ENCODE results near the gene SYT8. TPM values are rescaled to one million over a fixed set of nuclear protein-coding genes. Genes with fewer than 3 reads are reported as not detected.
"Not testable (repeated sequence)": the region's sequence is repeated elsewhere in the genome, so short reads cannot be mapped to it uniquely, and the experiment has no call there.

SYT8 gene
- total RNA-seq, 1 donor from 2014 or later, result 1.2 TPM

GRCh38 chr11:1792461-1792860, 42.3 kb upstream of the SYT8 start:
- Histone ChIP-seq H3K36me3 (no peaks in the 10 kb centered on the region), H3K4me1 (peaks cover 3% of the 10 kb centered on the region), H3K27me3 (no peaks in the 10 kb centered on the region), H3K9me3 (no peaks in the 10 kb centered on the region), H3K4me3 (no peak overlapping the region), H3K27ac (no peak overlapping the region)
- intact Hi-C loops (cut with DNase I), result no loop called here
- TF ChIP-seq CTCF (IDR thresholded peaks at IDR 0.05) (no peak), POLR2AphosphoS5 (IDR thresholded peaks at IDR 0.05; ENCODE audit: insufficient read depth in 1 of 2, low read depth in 1 of 2) (no peak)
- DNase-seq (ENCODE audit: extremely low spot score in 2 of 2), result no peak

DNA sequence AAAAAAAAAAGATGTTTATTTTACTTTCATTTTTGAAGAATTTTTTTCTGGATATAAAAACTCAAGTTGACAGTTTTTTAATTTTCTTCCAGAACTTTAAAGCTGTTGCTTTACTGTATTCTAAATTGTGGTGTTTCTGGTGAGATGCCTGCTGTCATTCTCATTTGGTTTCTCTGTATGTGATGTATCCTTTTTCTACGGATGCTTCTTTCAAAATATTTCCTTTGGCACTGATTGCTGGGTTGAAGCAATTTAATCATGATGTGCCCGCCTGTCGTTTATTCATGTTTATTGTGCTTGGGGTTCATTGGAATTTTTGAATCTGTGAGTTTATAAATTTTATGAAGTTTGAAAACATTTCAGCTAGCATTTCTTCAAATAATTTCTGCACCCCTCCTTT, 41.7 kb upstream of the SYT8 start:
- intact Hi-C loops (cut with DNase I), result no loop called here
- no peaks in the 10 kb centered on the region for H3K27me3 ChIP-seq
- H3K36me3 ChIP-seq, result no peaks in the 10 kb centered on the region

GRCh38 chr11:1796413-1797011, 38.3 kb upstream of the SYT8 start:
- Histone ChIP-seq H3K9me3 (no peaks in the 10 kb centered on the region), H3K4me3 (no peak overlapping the region), H3K4me1 (peaks cover 3% of the 10 kb centered on the region), H3K36me3 (no peaks in the 10 kb centered on the region), H3K27ac (no peak overlapping the region), H3K27me3 (no peaks in the 10 kb centered on the region)
- intact Hi-C loops (cut with DNase I), result no loop called here
- no peak for TF ChIP-seq POLR2AphosphoS5 (IDR thresholded peaks at IDR 0.05; ENCODE audit: insufficient read depth in 1 of 2, low read depth in 1 of 2)
- no peak for TF ChIP-seq CTCF (IDR thresholded peaks at IDR 0.05)
- no peak for DNase-seq (ENCODE audit: extremely low spot score in 2 of 2)

More for the DNA sequence above, 41.7 kb upstream of the SYT8 start:
- no peak overlapping the region for H3K27ac ChIP-seq
- TF ChIP-seq POLR2AphosphoS5 (IDR thresholded peaks at IDR 0.05; ENCODE audit: insufficient read depth in 1 of 2, low read depth in 1 of 2) (no peak), CTCF (IDR thresholded peaks at IDR 0.05) (no peak)
- no peaks in the 10 kb centered on the region for H3K9me3 ChIP-seq
- DNase-seq (ENCODE audit: extremely low spot score in 2 of 2), result no peak
- H3K4me3 ChIP-seq, result no peak overlapping the region
- peaks cover 3% of the 10 kb centered on the region for H3K4me1 ChIP-seq

- Histone ChIP-seq H3K4me3 (no peak overlapping the region), H3K9me3 (no peaks in the 10 kb centered on the region), H3K27ac (no peak overlapping the region), H3K36me3 (no peaks in the 10 kb centered on the region), H3K27me3 (no peaks in the 10 kb centered on the region), H3K4me1 (peaks cover 3% of the 10 kb centered on the region)
- intact Hi-C loops (cut with DNase I), result no loop called here
- TF ChIP-seq CTCF (IDR thresholded peaks at IDR 0.05) (no peak), POLR2AphosphoS5 (IDR thresholded peaks at IDR 0.05; ENCODE audit: insufficient read depth in 1 of 2, low read depth in 1 of 2) (no peak), POLR2A (IDR thresholded peaks at IDR 0.05) (no peak)
- no peak for DNase-seq (ENCODE audit: extremely low spot score in 2 of 2)
Measured at GRCh38 chr11:1797391-1798125, 37.2 kb upstream of the SYT8 start.

- DNase-seq (ENCODE audit: extremely low spot score in 2 of 2), result no peak
- H3K36me3 ChIP-seq, result no peaks in the 10 kb centered on the region
- no peaks in the 10 kb centered on the region for H3K4me1 ChIP-seq
- H3K27me3 ChIP-seq, result no peaks in the 10 kb centered on the region
- no peak for TF ChIP-seq POLR2AphosphoS5 (IDR thresholded peaks at IDR 0.05; ENCODE audit: insufficient read depth in 1 of 2, low read depth in 1 of 2)
- no peak for TF ChIP-seq POLR2A (IDR thresholded peaks at IDR 0.05)
- TF ChIP-seq CTCF (IDR thresholded peaks at IDR 0.05), result no peak
- no peaks in the 10 kb centered on the region for H3K9me3 ChIP-seq
- no peak overlapping the region for H3K27ac ChIP-seq
- intact Hi-C loops (cut with DNase I), result no loop called here
- H3K4me3 ChIP-seq, result no peak overlapping the region
Measured at GRCh38 chr11:1803246-1803645, 31.5 kb upstream of the SYT8 start.

DNA sequence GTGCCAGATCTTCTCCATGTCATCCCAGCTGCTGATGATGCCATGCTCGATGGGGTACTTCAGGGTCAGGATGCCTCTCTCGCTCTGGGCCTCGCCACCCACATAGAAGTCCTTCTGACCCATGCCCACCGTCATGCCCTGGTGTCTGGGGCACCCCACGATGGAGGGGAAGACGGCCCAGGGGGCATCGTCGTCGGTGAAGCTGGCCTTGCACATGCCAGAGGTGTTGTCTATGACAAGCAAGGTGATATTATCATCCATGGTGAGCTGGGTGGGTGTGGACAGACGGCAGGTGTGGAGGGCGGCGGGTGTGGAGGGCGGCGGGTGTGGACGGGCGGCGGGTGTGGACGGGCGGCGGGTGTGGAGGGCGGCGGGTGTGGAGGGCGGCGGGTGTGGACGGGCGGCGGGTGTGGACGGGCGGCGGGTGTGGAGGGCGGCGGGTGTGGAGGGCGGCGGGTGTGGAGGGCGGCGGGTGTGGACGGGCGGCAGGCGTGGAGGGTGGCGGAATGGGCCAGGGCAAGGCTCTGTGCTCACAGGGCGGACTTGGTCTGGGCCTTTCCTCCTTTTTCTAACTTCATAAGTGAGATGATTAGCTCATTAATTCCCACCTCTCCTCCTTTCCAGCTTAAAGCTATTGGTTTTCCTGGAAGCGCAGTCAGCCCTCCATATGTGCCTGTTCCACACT, 30.8 kb upstream of the SYT8 start:
- DNase-seq (ENCODE audit: extremely low spot score in 2 of 2); H3K27me3 ChIP-seq; H3K4me3 ChIP-seq; H3K36me3 ChIP-seq; H3K9me3 ChIP-seq; intact Hi-C loops (cut with DNase I); H3K4me1 ChIP-seq; H3K27ac ChIP-seq: not testable (repeated sequence)

Measured in vagina (tissue), 2 donors.